ENCODE results near the gene AIFM2.
A peak's percentile ranks its signal among the peaks of the same experiment; 100 is the strongest.
"Not testable (repeated sequence)": the region's sequence is repeated elsewhere in the genome, so short reads cannot be mapped to it uniquely, and the experiment has no call there.

Gene AIFM2

GRCh38 chr10:70163448-70163847 is 30.8 kb upstream of the AIFM2 start:
- Histone ChIP-seq H3K4me1 (ENCODE audit: insufficient read depth, low read length) (peaks cover 43% of the 10 kb centered on the region), H3K27me3 (ENCODE audit: control insufficient read depth in 1 of 2, insufficient read depth in 2 of 2, low read length in 2 of 2) (no peaks in the 10 kb centered on the region), H3K4me3 (ENCODE audit: low read depth in 1 of 2, low read length in 2 of 2) (no peak overlapping the region), H3K9me3 (ENCODE audit: low read length) (no peaks in the 10 kb centered on the region), H3K9ac (ENCODE audit: low read length) (no peak overlapping the region), H3K36me3 (ENCODE audit: insufficient read depth, low read length) (peaks cover 19% of the 10 kb centered on the region), H3K27ac (ENCODE audit: low read depth, low read length) (no peak overlapping the region)

GRCh38 chr10:70162892-70163201 is 30.2 kb upstream of the AIFM2 start:
- Histone ChIP-seq H3K36me3 (ENCODE audit: insufficient read depth, low read length) (peaks cover 24% of the 10 kb centered on the region), H3K9ac (ENCODE audit: low read length) (no peak overlapping the region), H3K4me3 (ENCODE audit: low read depth in 1 of 2, low read length in 2 of 2) (no peak overlapping the region), H3K27ac (ENCODE audit: low read depth, low read length) (no peak overlapping the region), H3K9me3 (ENCODE audit: low read length) (no peaks in the 10 kb centered on the region), H3K27me3 (ENCODE audit: control insufficient read depth in 1 of 2, insufficient read depth in 2 of 2, low read length in 2 of 2) (no peaks in the 10 kb centered on the region), H3K4me1 (ENCODE audit: insufficient read depth, low read length) (peaks cover 37% of the 10 kb centered on the region)

GRCh38 chr10:70162151-70162891 is 29.7 kb upstream of the AIFM2 start:
- Histone ChIP-seq H3K9ac (ENCODE audit: low read length) (no peak overlapping the region), H3K4me3 (ENCODE audit: low read depth in 1 of 2, low read length in 2 of 2) (no peak overlapping the region), H3K9me3 (ENCODE audit: low read length) (no peaks in the 10 kb centered on the region), H3K27me3 (ENCODE audit: control insufficient read depth in 1 of 2, insufficient read depth in 2 of 2, low read length in 2 of 2) (no peaks in the 10 kb centered on the region), H3K27ac (ENCODE audit: low read depth, low read length) (no peak overlapping the region), H3K36me3 (ENCODE audit: insufficient read depth, low read length) (peaks cover 29% of the 10 kb centered on the region), H3K4me1 (ENCODE audit: insufficient read depth, low read length) (peaks cover 34% of the 10 kb centered on the region)

GRCh38 chr10:70160798-70161197 is 28.2 kb upstream of the AIFM2 start:
- no peak overlapping the region for H3K27ac ChIP-seq (ENCODE audit: low read depth, low read length)
- H3K9ac ChIP-seq (ENCODE audit: low read length): no peak overlapping the region
- H3K27me3 ChIP-seq (ENCODE audit: control insufficient read depth in 1 of 2, insufficient read depth in 2 of 2, low read length in 2 of 2): no peaks in the 10 kb centered on the region
- peaks cover 36% of the 10 kb centered on the region for H3K36me3 ChIP-seq (ENCODE audit: insufficient read depth, low read length)
- no peak overlapping the region for H3K4me3 ChIP-seq (ENCODE audit: low read depth in 1 of 2, low read length in 2 of 2)
- H3K4me1 ChIP-seq (ENCODE audit: insufficient read depth, low read length): peaks cover 28% of the 10 kb centered on the region
- no peaks in the 10 kb centered on the region for H3K9me3 ChIP-seq (ENCODE audit: low read length)

- H3K9ac ChIP-seq (ENCODE audit: low read length); H3K27me3 ChIP-seq (ENCODE audit: control insufficient read depth in 1 of 2, insufficient read depth in 2 of 2, low read length in 2 of 2); H3K4me3 ChIP-seq (ENCODE audit: low read depth in 1 of 2, low read length in 2 of 2); H3K9me3 ChIP-seq (ENCODE audit: low read length); H3K27ac ChIP-seq (ENCODE audit: low read depth, low read length): not testable (repeated sequence)
- H3K4me1 ChIP-seq (ENCODE audit: insufficient read depth, low read length): peaks cover 25% of the 10 kb centered on the region
- H3K36me3 ChIP-seq (ENCODE audit: insufficient read depth, low read length): peaks cover 48% of the 10 kb centered on the region
These were observed 26.7 kb upstream of the AIFM2 start for GRCh38 chr10:70159366-70159765.

GRCh38 chr10:70158113-70158512 is 25.5 kb upstream of the AIFM2 start:
- no peak overlapping the region for H3K27ac ChIP-seq (ENCODE audit: low read depth, low read length)
- H3K9ac ChIP-seq (ENCODE audit: low read length): no peak overlapping the region
- peaks cover 56% of the 10 kb centered on the region for H3K36me3 ChIP-seq (ENCODE audit: insufficient read depth, low read length)
- no peaks in the 10 kb centered on the region for H3K9me3 ChIP-seq (ENCODE audit: low read length)
- H3K4me1 ChIP-seq (ENCODE audit: insufficient read depth, low read length): peaks cover 15% of the 10 kb centered on the region
- H3K27me3 ChIP-seq (ENCODE audit: control insufficient read depth in 1 of 2, insufficient read depth in 2 of 2, low read length in 2 of 2): no peaks in the 10 kb centered on the region
- no peak overlapping the region for H3K4me3 ChIP-seq (ENCODE audit: low read depth in 1 of 2, low read length in 2 of 2)

- H3K36me3 ChIP-seq (ENCODE audit: insufficient read depth, low read length): peaks cover 72% of the 10 kb centered on the region
- H3K27ac ChIP-seq (ENCODE audit: low read depth, low read length): no peak overlapping the region
These were observed 22.7 kb upstream of the AIFM2 start for GRCh38 chr10:70155255-70155838.

GRCh38 chr10:70148516-70148915 is 15.9 kb upstream of the AIFM2 start:
- Histone ChIP-seq H3K36me3 (ENCODE audit: insufficient read depth, low read length) (peaks cover 48% of the 10 kb centered on the region), H3K4me3 (ENCODE audit: low read depth in 1 of 2, low read length in 2 of 2) (no peak overlapping the region), H3K9me3 (ENCODE audit: low read length) (no peaks in the 10 kb centered on the region)

More at GRCh38 chr10:70155255-70155838, 22.7 kb upstream of the AIFM2 start:
- Histone ChIP-seq H3K4me3 (ENCODE audit: low read depth in 1 of 2, low read length in 2 of 2) (no peak overlapping the region), H3K27me3 (ENCODE audit: control insufficient read depth in 1 of 2, insufficient read depth in 2 of 2, low read length in 2 of 2) (no peaks in the 10 kb centered on the region), H3K9ac (ENCODE audit: low read length) (no peak overlapping the region), H3K9me3 (ENCODE audit: low read length) (no peaks in the 10 kb centered on the region), H3K4me1 (ENCODE audit: insufficient read depth, low read length) (no peaks in the 10 kb centered on the region)

GRCh38 chr10:70147259-70147625 is 14.6 kb upstream of the AIFM2 start:
- H3K4me3 ChIP-seq (ENCODE audit: low read depth in 1 of 2, low read length in 2 of 2): peak overlapping the region in 1 of 2 donors; percentile 78
- peak overlapping the region; percentile 89 for H3K9ac ChIP-seq (ENCODE audit: low read length)
- H3K9me3 ChIP-seq (ENCODE audit: low read length): no peaks in the 10 kb centered on the region
- H3K27me3 ChIP-seq (ENCODE audit: control insufficient read depth in 1 of 2, insufficient read depth in 2 of 2, low read length in 2 of 2): no peaks in the 10 kb centered on the region
- peaks cover 20% of the 10 kb centered on the region for H3K4me1 ChIP-seq (ENCODE audit: insufficient read depth, low read length)
- H3K27ac ChIP-seq (ENCODE audit: low read depth, low read length): no peak overlapping the region
- peaks cover 35% of the 10 kb centered on the region for H3K36me3 ChIP-seq (ENCODE audit: insufficient read depth, low read length)

More at GRCh38 chr10:70148516-70148915, 15.9 kb upstream of the AIFM2 start:
- Histone ChIP-seq H3K9ac (ENCODE audit: low read length) (no peak overlapping the region), H3K27me3 (ENCODE audit: control insufficient read depth in 1 of 2, insufficient read depth in 2 of 2, low read length in 2 of 2) (no peaks in the 10 kb centered on the region), H3K27ac (ENCODE audit: low read depth, low read length) (no peak overlapping the region), H3K4me1 (ENCODE audit: insufficient read depth, low read length) (peaks cover 20% of the 10 kb centered on the region)

GRCh38 chr10:70146489-70147258 is 14.0 kb upstream of the AIFM2 start, which contains the start of gene TYSND1:
TSS of gene TYSND1 (minus strand) at chr10:70146700. CDS start at chr10:70146586, 114 bp downstream.
- Histone ChIP-seq H3K36me3 (ENCODE audit: insufficient read depth, low read length) (peaks cover 30% of the 10 kb centered on the region), H3K9ac (ENCODE audit: low read length) (peak within 1 kb of the TSS; percentile 89), H3K4me3 (ENCODE audit: low read depth in 1 of 2, low read length in 2 of 2) (peak within 1 kb of the TSS; percentile 56 to 78)

GRCh38 chr10:70145666-70146488 is 13.3 kb upstream of the AIFM2 start:
- Histone ChIP-seq H3K27me3 (ENCODE audit: control insufficient read depth in 1 of 2, insufficient read depth in 2 of 2, low read length in 2 of 2) (no peaks in the 10 kb centered on the region), H3K36me3 (ENCODE audit: insufficient read depth, low read length) (peaks cover 23% of the 10 kb centered on the region), H3K4me1 (ENCODE audit: insufficient read depth, low read length) (peaks cover 20% of the 10 kb centered on the region), H3K27ac (ENCODE audit: low read depth, low read length) (peak overlapping the region; percentile 74), H3K4me3 (ENCODE audit: low read depth in 1 of 2, low read length in 2 of 2) (peak overlapping the region; percentile 56 to 78), H3K9me3 (ENCODE audit: low read length) (no peaks in the 10 kb centered on the region), H3K9ac (ENCODE audit: low read length) (peak overlapping the region; percentile 89)

More at GRCh38 chr10:70146489-70147258, 14.0 kb upstream of the AIFM2 start, which contains the start of gene TYSND1:
- Histone ChIP-seq H3K27me3 (ENCODE audit: control insufficient read depth in 1 of 2, insufficient read depth in 2 of 2, low read length in 2 of 2) (no peaks in the 10 kb centered on the region), H3K4me1 (ENCODE audit: insufficient read depth, low read length) (peaks cover 20% of the 10 kb centered on the region), H3K27ac (ENCODE audit: low read depth, low read length) (peak within 1 kb of the TSS; percentile 74), H3K9me3 (ENCODE audit: low read length) (no peaks in the 10 kb centered on the region)

All from muscle layer of colon (tissue), 2 donors.